ENCODE data around the gene PRLHR.

GRCh38 chr10:118584181-118584954 lies 11.1 kb downstream of the PRLHR start:
- TF ChIP-seq ATF3 (CRISPR knock-in tag; IDR thresholded peaks at IDR 0.05), result no peak
- TF ChIP-seq ZNF407 (CRISPR knock-in tag; IDR thresholded peaks at IDR 0.05; ENCODE audit: not compliant biosample characterization), result no peak
- TF ChIP-seq PBX3 (CRISPR knock-in tag; IDR thresholded peaks at IDR 0.05; ENCODE audit: borderline replicate concordance), result no peak
- TF ChIP-seq POLR2AphosphoS5 (IDR thresholded peaks at IDR 0.05; ENCODE audit: low read depth, low read length), result no peak
- TF ChIP-seq PAWR (CRISPR knock-in tag; IDR thresholded peaks at IDR 0.05; ENCODE audit: borderline replicate concordance), result no peak
- no peak for TF ChIP-seq ZBTB33 (CRISPR knock-in tag; IDR thresholded peaks at IDR 0.05)
- no peak for TF ChIP-seq ZNF234 (CRISPR knock-in tag; conservative IDR thresholded peaks at IDR 0.05)
- TF ChIP-seq NCOA1 (CRISPR knock-in tag; IDR thresholded peaks at IDR 0.05), result no peak
- TF ChIP-seq ZNF143 (CRISPR knock-in tag; IDR thresholded peaks at IDR 0.05), result no peak
- no peak for TF ChIP-seq TFE3 (CRISPR knock-in tag; IDR thresholded peaks at IDR 0.05)
- no peak for TF ChIP-seq CREB1 (IDR thresholded peaks at IDR 0.05)
- TF ChIP-seq CREB1 (CRISPR knock-in tag; IDR thresholded peaks at IDR 0.05), result no peak
- no peak for TF ChIP-seq YY1 (IDR thresholded peaks at IDR 0.05; ENCODE audit: insufficient read depth, insufficient replicate concordance, low read depth, low read length)

Data from HepG2 (cell line).